ENCODE results near the gene ROPN1.
A peak's percentile ranks its signal among the peaks of the same experiment; 100 is the strongest.
"Not testable (repeated sequence)": the region's sequence is repeated elsewhere in the genome, so short reads cannot be mapped to it uniquely, and the experiment has no call there.

Gene ROPN1

GRCh38 chr3:123993818-123994217, 1.9 kb upstream of the ROPN1 start:
- DNase-seq, result no peak

DNA sequence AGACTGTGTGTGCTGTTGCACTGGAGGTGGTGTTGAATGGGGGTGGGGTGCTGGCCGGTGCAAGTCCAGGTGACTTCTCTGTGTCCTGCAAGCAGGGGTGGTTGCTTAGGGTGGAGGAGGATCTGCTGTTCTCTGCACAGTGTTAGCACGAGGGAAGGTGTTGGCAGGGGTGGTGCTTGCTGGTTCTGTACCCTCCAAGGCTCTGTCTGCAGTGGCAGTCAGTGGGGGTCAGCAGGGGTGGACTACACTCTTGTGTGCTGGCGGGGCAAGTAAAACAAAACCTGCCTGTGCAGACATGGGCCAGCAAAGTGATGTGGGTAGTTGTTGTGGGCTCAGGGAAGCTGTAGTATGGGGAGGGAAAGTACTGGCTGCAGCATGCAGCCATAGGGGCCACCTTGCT, 5.5 kb downstream of the ROPN1 start:
- no peak for DNase-seq

DNA sequence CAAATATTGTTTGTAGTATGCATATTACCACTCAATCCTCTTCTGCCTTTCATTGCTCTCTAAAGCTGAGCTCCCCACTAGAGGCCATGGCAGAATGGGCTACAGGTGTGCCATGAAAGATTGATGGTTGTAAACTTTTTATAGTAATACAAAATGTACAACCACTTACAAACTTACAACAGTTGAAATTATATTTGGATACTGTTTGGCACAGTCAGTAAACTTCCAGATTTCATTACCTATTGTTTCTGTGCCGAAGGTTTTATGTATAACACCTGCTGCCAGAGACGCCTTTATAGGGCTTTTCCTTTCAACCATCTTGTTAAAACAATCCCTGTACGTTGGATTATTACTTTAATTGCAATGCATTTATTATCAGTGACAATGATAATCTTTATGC, 7.0 kb downstream of the ROPN1 start:
- no peak for DNase-seq

GRCh38 chr3:123984350-123984749, 7.6 kb downstream of the ROPN1 start:
- DNase-seq, result no peak

DNA sequence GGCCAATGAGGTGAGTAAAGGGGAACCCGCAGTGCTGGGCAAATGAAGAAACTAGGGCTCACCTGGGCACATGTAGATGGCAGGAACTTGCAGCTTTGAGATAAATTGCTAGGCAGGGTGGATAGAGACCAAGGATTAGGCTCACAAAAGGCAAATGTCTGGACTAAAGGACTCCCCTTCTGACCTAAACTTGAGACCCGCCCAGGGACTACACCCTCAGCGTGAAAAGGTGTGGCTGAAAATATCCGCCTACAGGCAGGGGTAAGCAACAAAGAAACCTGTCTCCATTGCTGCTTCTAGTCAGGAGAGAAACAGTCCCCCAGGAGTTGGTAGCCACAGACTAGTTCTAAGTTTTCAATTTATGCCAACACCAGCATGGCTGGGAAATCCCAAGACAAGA, 10.6 kb downstream of the ROPN1 start:
- not testable (repeated sequence) for DNase-seq

DNA sequence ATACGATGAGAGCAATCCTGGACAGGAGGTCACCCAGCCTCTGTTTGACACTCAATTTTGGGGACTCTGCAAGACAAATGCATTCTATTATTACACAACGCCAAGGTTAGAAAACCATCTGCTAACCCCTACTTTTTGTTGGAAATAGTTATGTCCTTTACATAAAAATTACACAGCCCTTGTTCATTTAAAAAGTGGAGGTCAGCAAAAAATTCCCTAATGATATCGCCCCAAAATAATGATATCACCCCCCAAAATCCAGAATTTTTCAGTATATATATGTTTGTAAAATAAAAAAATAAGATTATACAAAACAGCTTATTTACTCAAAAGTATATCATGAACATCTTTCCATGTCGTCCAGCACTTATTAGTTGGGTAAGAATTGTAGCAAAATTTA, 11.4 kb downstream of the ROPN1 start:
- no peak for DNase-seq

- DNase-seq, result peak; percentile 58
These were observed 12.1 kb downstream of the ROPN1 start for GRCh38 chr3:123979525-123980501.

GRCh38 chr3:123976904-123977303, 15.0 kb downstream of the ROPN1 start:
- DNase-seq, result not testable (repeated sequence)

DNA sequence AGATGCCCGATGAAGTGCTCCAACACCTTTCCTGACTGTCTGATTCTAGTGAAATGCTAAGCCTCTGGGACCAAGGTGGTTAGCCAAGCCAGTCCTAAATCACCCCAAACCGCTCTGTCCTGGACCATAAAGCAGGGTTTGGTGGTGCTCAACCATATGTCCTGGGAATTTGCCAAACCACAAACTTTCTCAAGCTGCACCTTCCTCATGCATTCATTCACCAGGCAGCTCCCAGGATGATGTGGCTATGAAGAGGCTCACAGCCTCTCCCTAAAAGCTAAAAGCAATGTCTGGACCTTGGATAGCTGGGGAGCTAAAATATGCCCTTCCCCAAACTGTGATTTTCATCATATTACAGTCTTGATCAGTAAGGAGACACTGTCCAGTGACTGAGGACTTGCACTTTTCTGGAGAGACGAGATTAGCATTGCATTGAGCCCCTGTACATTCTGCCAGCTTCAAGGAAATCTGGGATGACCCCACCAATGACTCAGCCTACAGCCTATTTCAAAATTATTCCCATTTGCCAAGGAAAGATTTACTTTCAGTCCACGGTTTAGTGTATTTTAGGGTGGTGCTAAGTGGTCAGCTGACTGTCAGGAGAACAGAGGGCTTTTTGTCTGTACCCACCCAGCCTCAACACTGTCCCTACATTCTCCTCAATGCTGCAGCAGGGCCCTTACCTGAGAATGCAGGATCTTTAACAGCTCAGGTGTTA, 15.6 kb downstream of the ROPN1 start:
- DNase-seq, result not testable (repeated sequence)

DNA sequence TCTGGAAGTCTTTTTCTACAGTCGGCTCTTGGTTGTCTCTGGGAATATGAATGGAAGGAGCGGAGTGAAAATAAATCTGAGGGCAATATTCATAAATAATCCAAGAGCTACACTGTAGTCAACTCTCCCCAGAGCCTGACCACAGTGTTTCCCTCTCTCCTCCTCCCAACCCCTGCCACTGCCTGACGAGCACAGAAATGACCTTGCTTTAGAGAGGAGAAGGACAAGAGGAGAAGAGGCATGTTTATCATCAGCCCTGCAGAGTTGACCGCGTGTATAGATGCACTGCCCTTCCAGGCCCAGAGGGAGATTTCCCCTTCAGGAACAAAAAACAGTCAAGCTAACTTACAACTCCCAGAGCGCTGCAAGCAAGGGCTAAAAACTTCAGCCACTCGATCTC, 16.9 kb downstream of the ROPN1 start:
- not testable (repeated sequence) for DNase-seq

DNA sequence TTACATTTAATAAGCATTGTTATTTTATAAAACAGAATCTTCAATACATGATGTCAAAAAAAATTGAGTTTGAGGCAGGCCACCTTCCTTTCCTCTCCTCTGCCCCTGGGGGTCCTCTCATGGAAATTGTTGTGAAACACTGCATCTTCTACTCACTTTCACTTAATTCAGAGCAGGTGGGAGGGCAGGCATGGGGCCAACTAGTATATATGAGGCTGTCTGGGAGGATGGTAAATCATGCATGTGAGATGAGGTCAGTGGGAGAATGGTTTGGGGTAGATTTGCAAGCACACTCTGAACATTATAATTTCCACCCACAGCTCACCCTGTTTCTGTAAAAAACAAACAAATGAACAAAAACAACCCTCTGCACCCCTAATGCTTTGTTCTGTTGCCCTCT, 20.5 kb downstream of the ROPN1 start:
- DNase-seq, result peak; percentile 32

DNA sequence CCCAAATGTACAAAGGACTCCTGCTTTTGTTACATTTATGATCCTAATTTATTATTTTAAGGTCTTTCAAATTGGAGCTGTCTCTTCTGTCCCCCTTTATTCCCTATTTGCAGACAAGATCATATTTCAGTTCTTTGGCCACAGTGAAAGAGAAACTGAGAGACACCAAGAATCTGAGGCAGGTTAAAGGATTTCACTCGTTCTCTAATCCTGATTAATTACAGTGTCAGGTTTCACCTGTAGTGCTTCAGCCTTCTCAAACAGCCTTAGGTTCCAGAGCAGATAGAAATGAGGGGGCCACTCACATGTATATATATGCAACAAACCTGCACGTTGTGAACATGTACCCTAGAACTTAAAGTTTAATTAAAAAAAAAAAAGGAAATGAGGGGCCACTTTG, 24.7 kb downstream of the ROPN1 start:
- not testable (repeated sequence) for DNase-seq

- DNase-seq, result not testable (repeated sequence)
These were observed 25.1 kb downstream of the ROPN1 start for GRCh38 chr3:123966799-123967198.

DNA sequence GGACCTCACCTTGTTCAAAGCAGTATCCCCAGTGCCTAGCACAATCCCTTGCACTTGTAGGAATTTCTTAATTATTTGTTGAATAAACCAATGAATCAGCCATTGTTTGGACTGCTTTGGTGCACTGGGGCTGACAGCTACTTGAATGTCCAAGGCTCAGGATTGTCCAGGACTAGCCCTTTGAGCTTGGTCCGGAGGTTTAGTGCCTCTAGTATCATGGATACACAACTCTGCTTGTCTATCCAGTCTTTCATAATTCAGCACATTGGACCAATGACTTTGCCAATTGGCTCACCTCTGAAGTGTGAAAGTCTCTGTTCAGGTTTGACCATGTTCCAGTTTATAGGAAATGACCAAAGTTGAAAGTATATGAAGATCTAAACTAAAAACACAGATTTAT, 27.1 kb downstream of the ROPN1 start:
- not testable (repeated sequence) for DNase-seq

- DNase-seq, result no peak
These were observed 30.4 kb downstream of the ROPN1 start for GRCh38 chr3:123961508-123961856.

DNA sequence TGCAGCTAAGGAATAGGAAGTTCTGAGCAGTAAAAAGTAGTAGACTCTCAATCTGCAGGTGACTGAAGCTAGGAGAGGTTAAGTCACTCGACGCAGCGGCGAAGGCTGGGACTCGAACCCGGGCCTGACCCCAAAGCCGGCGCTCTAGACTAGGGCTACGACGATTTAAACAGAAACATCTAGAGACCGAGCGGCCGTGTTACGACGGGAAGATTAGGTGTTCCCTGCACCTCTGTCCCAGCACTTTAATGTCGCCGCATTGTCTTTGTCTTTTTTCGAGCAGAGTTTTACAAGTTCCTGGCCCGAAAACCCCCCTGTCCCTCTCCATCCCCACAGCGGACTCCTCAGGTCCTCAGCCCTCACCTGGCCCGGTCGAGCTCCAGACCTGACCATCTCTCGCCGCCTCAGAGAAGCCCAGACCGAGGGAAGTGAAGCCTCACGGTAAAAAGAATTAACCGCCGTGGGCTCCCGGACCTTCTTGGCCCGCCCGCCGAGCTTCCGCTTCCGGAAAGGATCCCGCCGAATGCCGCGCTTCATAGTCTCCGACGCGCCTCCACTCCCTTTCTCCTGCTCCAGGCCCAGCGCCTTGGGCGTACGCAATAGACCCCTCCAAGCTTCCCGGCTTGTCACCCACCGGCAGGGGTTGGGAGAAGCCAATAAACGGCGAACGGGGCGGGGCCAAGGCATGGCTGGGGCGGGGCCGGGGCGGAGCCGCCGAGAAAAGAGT, 31.0 kb downstream of the ROPN1 start, which contains the start of gene CCDC14:
CCDC14 (minus strand) TSS at position 449 of the 727 bp plus-strand sequence; CDS start at position 393, 56 bp downstream.
- DNase-seq, result peak; percentile 98

DNA sequence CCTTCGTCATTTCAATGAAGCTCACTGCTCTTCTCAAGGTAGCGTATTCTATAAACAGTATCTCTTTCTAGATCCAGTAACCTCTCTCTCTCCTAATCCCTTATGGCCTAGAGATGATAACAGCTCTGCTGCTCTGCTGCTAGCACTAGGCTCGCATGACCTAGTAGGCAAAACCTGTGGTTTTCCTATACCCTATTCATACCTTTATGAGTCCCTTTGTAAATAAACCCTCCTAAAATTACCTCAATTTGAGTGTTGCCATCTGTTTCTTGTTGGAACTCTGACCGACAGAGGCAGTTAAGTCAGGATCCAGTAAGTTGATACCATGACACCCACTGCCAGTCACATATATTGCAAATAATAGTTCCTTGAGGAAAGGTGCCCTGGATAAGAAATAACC, 38.2 kb downstream of the ROPN1 start:
- no peak for DNase-seq

DNA sequence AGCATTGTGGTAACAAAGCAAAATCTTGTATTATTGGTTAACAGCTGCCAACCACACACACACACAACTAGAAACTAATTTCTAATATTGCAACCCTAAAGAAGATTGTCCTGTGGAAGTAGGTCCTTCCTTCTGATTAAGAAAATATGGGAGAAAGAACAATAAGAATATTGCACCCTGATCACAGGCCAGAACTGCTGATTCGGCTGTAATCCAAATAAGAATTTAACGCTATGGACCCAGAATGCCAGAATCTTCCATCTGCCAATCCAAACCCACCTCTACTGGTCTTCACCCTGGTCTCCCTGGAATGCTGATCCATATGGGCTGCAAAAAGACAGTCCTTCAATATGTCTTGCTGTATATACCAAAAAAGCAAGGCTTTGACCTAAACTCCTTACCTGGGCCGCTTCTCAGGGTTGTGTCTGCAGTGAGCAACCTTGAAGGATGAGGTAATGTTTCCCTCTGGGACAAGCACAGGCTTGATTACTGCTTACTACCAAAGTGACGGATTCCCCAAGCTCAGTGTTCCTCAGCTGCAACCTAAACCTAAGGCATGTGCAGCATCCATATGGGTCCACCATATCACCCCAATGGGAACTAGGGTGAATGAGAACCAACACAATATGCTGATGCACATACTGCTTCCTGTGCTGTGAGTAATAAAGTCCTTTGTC, 38.9 kb downstream of the ROPN1 start:
- DNase-seq, result no peak

DNA sequence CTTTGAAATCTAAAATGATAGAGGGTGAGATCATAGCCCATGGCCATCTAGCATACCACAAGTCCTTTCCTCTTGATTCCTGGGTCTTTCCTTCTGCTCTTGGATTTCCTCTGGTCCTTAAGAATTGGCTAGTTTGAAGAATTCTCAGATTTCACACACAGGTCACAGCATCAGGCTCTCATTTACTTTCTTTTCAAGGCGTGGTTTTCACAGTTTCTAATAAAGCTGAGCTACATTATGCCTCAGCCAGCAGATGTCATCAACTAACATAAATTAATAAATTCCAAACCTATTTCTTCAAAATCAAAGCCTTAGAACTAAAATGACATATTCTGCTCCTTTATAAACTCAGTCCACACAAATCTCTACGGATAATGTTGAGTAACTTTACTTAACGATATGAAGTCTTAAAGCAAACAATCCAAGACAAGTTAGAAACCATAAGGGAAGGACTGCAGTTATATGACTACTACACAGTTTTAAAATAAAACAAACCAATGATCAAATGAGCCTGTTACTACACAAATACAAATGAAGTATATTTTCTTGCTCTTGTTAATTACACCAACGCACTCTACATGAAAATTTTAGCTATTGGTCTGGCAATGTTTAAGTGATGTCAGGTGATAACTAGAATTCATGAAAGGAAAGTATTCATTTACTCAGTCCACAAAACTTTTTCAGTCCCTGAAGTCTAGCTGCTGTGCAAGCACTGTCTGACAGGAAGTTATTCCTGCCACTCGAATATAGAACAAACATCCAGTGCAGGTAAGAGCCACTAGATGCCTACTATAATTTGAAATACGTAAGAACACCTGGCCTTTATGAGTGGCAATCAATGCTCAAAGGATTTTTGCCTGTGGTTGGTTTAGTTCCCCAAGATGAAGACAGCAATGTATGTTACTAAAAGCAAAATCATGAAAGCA, 40.1 kb downstream of the ROPN1 start:
- DNase-seq, result no peak

DNA sequence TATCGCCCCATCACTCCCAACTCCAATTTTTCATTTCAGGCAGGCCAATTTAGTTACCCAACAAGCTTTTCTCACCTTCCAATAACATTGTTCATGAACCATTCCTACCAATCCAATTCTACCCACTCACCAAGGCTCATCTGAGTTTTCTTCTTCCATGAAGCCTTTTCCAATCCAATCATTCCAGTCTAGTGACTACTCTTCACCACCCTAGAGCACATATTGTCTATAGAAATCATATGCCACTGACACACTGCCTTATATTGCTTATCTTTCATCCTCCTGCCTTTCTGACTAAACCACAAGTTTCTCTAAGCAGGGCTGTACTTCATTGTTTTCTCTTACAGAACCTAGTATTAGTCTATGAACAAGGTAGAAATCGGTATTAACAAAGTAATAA, 42.3 kb downstream of the ROPN1 start:
- DNase-seq, result no peak

DNA sequence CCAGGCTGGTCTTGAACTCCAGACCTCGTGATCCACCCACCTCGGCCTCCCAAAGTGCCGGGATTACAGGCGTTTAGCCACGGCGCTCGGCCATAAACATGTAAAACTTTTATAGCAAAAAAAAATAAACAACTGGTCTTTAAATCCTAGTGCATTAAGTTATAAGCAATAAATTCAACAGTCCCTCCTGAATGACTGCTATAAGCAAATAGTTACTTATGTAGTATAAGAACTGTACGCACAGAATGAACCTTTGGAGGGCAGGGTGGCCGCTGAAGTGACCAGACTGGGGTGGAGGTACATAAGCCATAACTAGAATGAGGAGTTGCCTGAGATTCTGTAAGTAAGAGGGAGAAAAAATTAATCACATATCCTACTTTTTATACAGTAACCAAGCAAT, 43.5 kb downstream of the ROPN1 start:
- no peak for DNase-seq

GRCh38 chr3:123947482-123947881, 44.4 kb downstream of the ROPN1 start:
- no peak for DNase-seq

All from right hindlimb (tissue), 1 donor.